Measurements from ENCODE around the gene TWIST1.

The TWIST1 gene

DNA sequence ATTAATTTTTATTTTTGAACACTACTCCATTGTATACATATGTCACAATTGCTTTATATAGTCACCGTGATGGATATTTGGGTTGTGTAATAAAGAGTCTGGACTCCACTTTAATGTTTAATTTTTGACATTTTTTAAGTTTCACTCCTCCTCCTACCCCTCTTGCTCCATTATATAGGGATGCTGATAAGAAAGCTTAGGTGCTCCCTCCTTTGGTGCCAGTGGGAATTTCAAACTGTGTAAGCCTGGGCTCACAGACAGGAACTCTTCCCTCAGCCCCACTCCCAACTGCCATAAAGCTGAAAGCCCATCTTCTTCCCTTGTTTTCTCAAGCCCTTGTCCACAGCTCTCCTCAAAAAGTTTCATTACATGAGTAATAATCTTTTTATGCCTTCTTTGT is 47.6 kb downstream of the TWIST1 start:
- Histone ChIP-seq H2AFZ (ENCODE audit: low read length) (no peak overlapping the region), H3K4me1 (ENCODE audit: insufficient read depth, low read length, poor library complexity, severe bottlenecking) (no peaks in the 10 kb centered on the region), H3F3A (ENCODE audit: low read depth) (no peaks in the 10 kb centered on the region), H3K4me2 (ENCODE audit: low read depth, low read length, poor library complexity, severe bottlenecking) (no peak overlapping the region), H4K20me1 (ENCODE audit: insufficient read depth, low read length, poor library complexity, severe bottlenecking) (no peaks in the 10 kb centered on the region), H3K9me2 (replicated peaks; ENCODE audit: low read depth, low read length) (no peaks in the 10 kb centered on the region), H3K79me2 (ENCODE audit: insufficient read depth, low read length) (no peaks in the 10 kb centered on the region), H3K9me3 (ENCODE audit: insufficient read depth, low read depth, low read length) (no peaks in the 10 kb centered on the region; the same call in none of the 2 replicates), H3K4me3 (ENCODE audit: low read length, poor library complexity, severe bottlenecking) (no peak overlapping the region), H3K27me3 (ENCODE audit: insufficient read depth, low read length, poor library complexity, severe bottlenecking) (no peaks in the 10 kb centered on the region), H3K9ac (ENCODE audit: low read depth, low read length, poor library complexity, severe bottlenecking) (no peak overlapping the region), H3K36me3 (ENCODE audit: insufficient read depth, low read length) (no peaks in the 10 kb centered on the region)
- no peak for TF ChIP-seq EZH2phosphoT487 (IDR thresholded peaks at IDR 0.05; ENCODE audit: borderline replicate concordance)
- TF ChIP-seq, protein P1, sequence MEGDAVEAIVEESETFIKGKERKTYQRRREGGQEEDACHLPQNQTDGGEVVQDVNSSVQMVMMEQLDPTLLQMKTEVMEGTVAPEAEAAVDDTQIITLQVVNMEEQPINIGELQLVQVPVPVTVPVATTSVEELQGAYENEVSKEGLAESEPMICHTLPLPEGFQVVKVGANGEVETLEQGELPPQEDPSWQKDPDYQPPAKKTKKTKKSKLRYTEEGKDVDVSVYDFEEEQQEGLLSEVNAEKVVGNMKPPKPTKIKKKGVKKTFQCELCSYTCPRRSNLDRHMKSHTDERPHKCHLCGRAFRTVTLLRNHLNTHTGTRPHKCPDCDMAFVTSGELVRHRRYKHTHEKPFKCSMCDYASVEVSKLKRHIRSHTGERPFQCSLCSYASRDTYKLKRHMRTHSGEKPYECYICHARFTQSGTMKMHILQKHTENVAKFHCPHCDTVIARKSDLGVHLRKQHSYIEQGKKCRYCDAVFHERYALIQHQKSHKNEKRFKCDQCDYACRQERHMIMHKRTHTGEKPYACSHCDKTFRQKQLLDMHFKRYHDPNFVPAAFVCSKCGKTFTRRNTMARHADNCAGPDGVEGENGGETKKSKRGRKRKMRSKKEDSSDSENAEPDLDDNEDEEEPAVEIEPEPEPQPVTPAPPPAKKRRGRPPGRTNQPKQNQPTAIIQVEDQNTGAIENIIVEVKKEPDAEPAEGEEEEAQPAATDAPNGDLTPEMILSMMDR (conservative IDR thresholded peaks at IDR 0.05; ENCODE audit: low read length): no peak

DNA sequence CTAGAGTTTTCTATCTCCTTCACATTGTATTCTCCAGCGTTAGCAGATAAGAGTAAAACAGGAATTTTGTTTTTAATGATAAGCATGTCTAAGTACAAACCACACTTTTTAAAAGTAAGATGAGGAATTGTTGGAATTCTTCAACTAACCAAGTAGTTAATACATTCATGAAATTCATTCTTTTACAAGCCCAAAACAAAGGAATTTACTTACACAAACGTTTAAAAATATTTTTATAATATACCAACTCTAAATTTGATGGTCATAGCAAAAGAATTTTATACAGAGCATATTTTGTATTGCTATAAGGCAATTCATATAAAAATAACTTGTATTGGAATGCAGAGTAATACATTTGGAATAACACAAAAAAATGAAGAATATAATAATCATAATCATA is 51.3 kb downstream of the TWIST1 start:
- H3F3A ChIP-seq (ENCODE audit: low read depth): no peaks in the 10 kb centered on the region
- H3K9ac ChIP-seq (ENCODE audit: low read depth, low read length, poor library complexity, severe bottlenecking): no peak overlapping the region
- H3K4me2 ChIP-seq (ENCODE audit: low read depth, low read length, poor library complexity, severe bottlenecking): no peak overlapping the region
- H3K4me1 ChIP-seq (ENCODE audit: insufficient read depth, low read length, poor library complexity, severe bottlenecking): no peaks in the 10 kb centered on the region
- no peaks in the 10 kb centered on the region for H3K36me3 ChIP-seq (ENCODE audit: insufficient read depth, low read length)
- TF ChIP-seq EZH2phosphoT487 (IDR thresholded peaks at IDR 0.05; ENCODE audit: borderline replicate concordance): no peak
- TF ChIP-seq, protein P1 (conservative IDR thresholded peaks at IDR 0.05; ENCODE audit: low read length): no peak
- no peaks in the 10 kb centered on the region for H3K9me2 ChIP-seq (replicated peaks; ENCODE audit: low read depth, low read length)
- no peaks in the 10 kb centered on the region for H3K27me3 ChIP-seq (ENCODE audit: insufficient read depth, low read length, poor library complexity, severe bottlenecking)
- H2AFZ ChIP-seq (ENCODE audit: low read length): no peak overlapping the region
- H4K20me1 ChIP-seq (ENCODE audit: insufficient read depth, low read length, poor library complexity, severe bottlenecking): no peaks in the 10 kb centered on the region
- no peak overlapping the region for H3K4me3 ChIP-seq (ENCODE audit: low read length, poor library complexity, severe bottlenecking)
- H3K79me2 ChIP-seq (ENCODE audit: insufficient read depth, low read length): no peaks in the 10 kb centered on the region
- H3K9me3 ChIP-seq (ENCODE audit: insufficient read depth, low read depth, low read length): no peaks in the 10 kb centered on the region
